B cell (primary cell): Measurements from ENCODE around the gene IL17RC. TPM values are rescaled to one million over a fixed set of nuclear protein-coding genes. Genes with fewer than 3 reads are reported as not detected.

Experiments
- ATAC-seq: fragments of 200-7000 bp; cut with Tn5 transposase; one replicate; pipeline ENCODE4 v1.10.0; 2021; ENCODE audit warnings: low read depth, mild to moderate bottlenecking, moderate number of reproducible peaks, moderate library complexity
- CTCF ChIA-PET: fragments of 350-600 bp; sonication (Branson Sonifier 250); formaldehyde crosslinking; loops from one replicate; lab custom pipeline; 2021; ENCODE audit warnings: antibody characterized with exemption, inconsistent platforms; lab: Charles Lee
- POLR2A ChIA-PET: fragments of 350-600 bp; sonication (Branson Sonifier 250); formaldehyde crosslinking; loops from one replicate; lab custom pipeline; 2021; ENCODE audit warnings: antibody characterized with exemption; lab: Charles Lee
- DNase-seq: peaks from one replicate; pipeline ENCODE4 v3.0.0; 2013
- H2AFZ ChIP-seq: 2 replicates; pipeline ENCODE4 v1.6.1; 2012; ENCODE audit warnings: mild to moderate bottlenecking, low read depth, low read length; ENCODE audit not compliant: insufficient read depth, poor library complexity, severe bottlenecking
- H3K27ac ChIP-seq, 2 donors: 1 replicate in 1 of 2; 2 replicates in 1 of 2; pipeline ENCODE4 v1.5.1; 2012 to 2013; ENCODE audit warnings: low read length in 2 of 2, mild to moderate bottlenecking in 2 of 2, moderate library complexity in 1 of 2
- H3K27me3 ChIP-seq, 4 experiments: fragments of 200-600 bp in 1 of 4; sonication (generic) in 1 of 4; replicated peaks in 1 of 4; 1 replicate in 2 of 4; 2 replicates in 2 of 4; pipeline versions ENCODE4 v1.6.1 to v1.7.0; 2013 to 2016; ENCODE audit warnings: low read length in 3 of 4, mild to moderate bottlenecking in 2 of 4, mixed read lengths in 1 of 4, moderate library complexity in 1 of 4; ENCODE audit not compliant: insufficient read depth in 4 of 4, control insufficient read depth in 3 of 4; ENCODE audit errors: control extremely low read depth in 1 of 4
- H3K36me3 ChIP-seq, 2 experiments: replicated peaks in 1 of 2; 1 replicate in 1 of 2; 2 replicates in 1 of 2; pipeline versions ENCODE4 v1.6.1 to v1.7.1; 2013; ENCODE audit warnings: low read length in 1 of 2; ENCODE audit not compliant: insufficient read depth in 2 of 2, control insufficient read depth in 1 of 2; ENCODE audit errors: control extremely low read depth in 1 of 2, extremely low read depth in 1 of 2
- H3K4me1 ChIP-seq, 2 donors: fragments of 200-600 bp in 1 of 2; sonication (generic) in 1 of 2; 1 replicate in 1 of 2; 2 replicates in 1 of 2; pipeline versions ENCODE4 v1.5.1 to v1.6.1; 2013 to 2017; ENCODE audit warnings: low read length in 2 of 2; ENCODE audit not compliant: control insufficient read depth in 2 of 2, insufficient read depth in 2 of 2
- H3K4me2 ChIP-seq: replicated peaks from 2 replicates; pipeline ENCODE3; 2012; ENCODE audit warnings: mild to moderate bottlenecking, low read depth, low read length; ENCODE audit not compliant: poor library complexity, severe bottlenecking
- H3K4me3 ChIP-seq, 5 experiments: fragments of 200-600 bp in 1 of 5; sonication (generic) in 1 of 5; 1 replicate in 3 of 5; 2 replicates in 2 of 5; pipeline versions ENCODE4 v1.5.1 to v1.7.0; 2011 to 2016; ENCODE audit warnings: low read length in 4 of 5, mild to moderate bottlenecking in 4 of 5, low read depth in 2 of 5, control low read depth in 1 of 5, moderate library complexity in 1 of 5; ENCODE audit not compliant: insufficient read depth in 1 of 5; ENCODE audit errors: control extremely low read depth in 1 of 5, extremely low read depth in 1 of 5
- H3K79me2 ChIP-seq: fragments of 200-600 bp; sonication (generic); one replicate; pipeline ENCODE4 v1.6.0; 2016; ENCODE audit warnings: low read length; ENCODE audit not compliant: control insufficient read depth, insufficient read depth
- H3K9ac ChIP-seq: fragments of 200-600 bp; sonication (generic); 2 replicates; pipeline ENCODE4 v1.6.1; 2017; ENCODE audit warnings: mild to moderate bottlenecking, low read length, moderate library complexity
- H3K9me3 ChIP-seq, 3 donors: one replicate each; pipeline versions ENCODE4 v1.6.1 to v1.7.1; 2013; ENCODE audit warnings: low read length in 2 of 3; ENCODE audit not compliant: control insufficient read depth in 2 of 3, insufficient read depth in 1 of 3; ENCODE audit errors: control extremely low read depth in 1 of 3
- H4K20me1 ChIP-seq: 2 replicates; pipeline ENCODE4 v1.6.0; 2012; ENCODE audit warnings: mild to moderate bottlenecking, low read length; ENCODE audit not compliant: insufficient read depth, control insufficient read depth, poor library complexity, severe bottlenecking
- H3K27ac Mint-ChIP-seq: one replicate; pipeline ENCODE4 v1.8.0; 2021; ENCODE audit warnings: mixed read lengths
- H3K27me3 Mint-ChIP-seq: one replicate; pipeline ENCODE4 v1.8.0; 2021; ENCODE audit warnings: mixed read lengths
- H3K4me1 Mint-ChIP-seq: one replicate; pipeline ENCODE4 v1.8.0; 2021; ENCODE audit warnings: mixed read lengths
- H3K4me3 Mint-ChIP-seq: one replicate; pipeline ENCODE4 v1.8.0; 2021; ENCODE audit warnings: mixed read lengths
- H3K9me3 Mint-ChIP-seq: one replicate; pipeline ENCODE4 v1.8.0; 2022; ENCODE audit warnings: mixed read lengths; ENCODE audit not compliant: insufficient read depth
- CTCF ChIP-seq: fragments of 200-600 bp; IDR thresholded peaks from one replicate; pipeline ENCODE4 v1.8.0; 2022; ENCODE audit warnings: antibody characterized with exemption, mild to moderate bottlenecking
- EZH2 ChIP-seq: IDR thresholded peaks from 2 replicates; pipeline ENCODE4 v1.6.1; 2012; ENCODE audit warnings: borderline replicate concordance, low read depth, mild to moderate bottlenecking, moderate library complexity, low read length; ENCODE audit not compliant: insufficient read depth, poor library complexity, severe bottlenecking
- WGBS: methylation state at CpG from one replicate; pipeline ENCODE4 v1.1.5; 2013; ENCODE audit warnings: missing lambda C conversion rate; ENCODE audit not compliant: insufficient coverage; 5-methylcytosine and 5-hydroxymethylcytosine counted together
- intact Hi-C: fragments of 100-400 bp; cut with micrococcal nuclease; formaldehyde crosslinking; loops from one replicate; pipeline ENCODE4 v1.10.0; 2022
- polyA plus RNA-seq: library from polyadenylated mRNA; depleted of rRNA; stranded (reverse); fragments of >200 nt; gene quantifications from 2 replicates; pipeline ENCODE4 v1.2.3, GENCODE V29; 2012
- total RNA-seq, 2 donors: library from RNA; stranded (reverse); fragments of 120-200 nt in 1 of 2; gene quantifications; 1 replicate in 1 of 2; 2 replicates in 1 of 2; pipeline versions ENCODE4 v1.2.3 to v1.2.4, GENCODE V29; 2013 to 2022

Gene IL17RC
- total and polyA plus RNA-seq, 2 donors (not counting 1 experiment from before 2014, with no cell fraction given) = 0.25 to 0.98 TPM

GRCh38 chr3:9912294-9912935 lies 4.5 kb upstream of the IL17RC start:
- H3K9me3 Mint-ChIP-seq = no peaks in the 10 kb centered on the region
- intact Hi-C loops = no loop called here
- Histone ChIP-seq H3K79me2 (no peaks in the 10 kb centered on the region), H3K9ac (no peak overlapping the region), H3K27me3 (peaks cover 0 to 29% (median 9%) of the 10 kb centered on the region in 4 experiments), H3K27ac (no peak overlapping the region), H4K20me1 (no peaks in the 10 kb centered on the region), H3K4me3 (no peak overlapping the region), H2AFZ (no peak overlapping the region), H3K36me3 (no peaks in the 10 kb centered on the region), H3K9me3 (no peaks in the 10 kb centered on the region), H3K4me2 (no peak overlapping the region), H3K4me1 (peaks cover 17 to 20% of the 10 kb centered on the region in 2 donors)
- POLR2A ChIA-PET = no interaction called here
- no peak overlapping the region for H3K27ac Mint-ChIP-seq
- ATAC-seq = no peak
- DNase-seq = no peak
- CTCF ChIA-PET = interaction anchor here (1.3 kb wide), 1 partner anchor 21 kb away, joined by 6 read pairs; the partner anchor contains the start of gene JAGN1
- no peak overlapping the region for H3K4me3 Mint-ChIP-seq
- peaks cover 17% of the 10 kb centered on the region for H3K4me1 Mint-ChIP-seq
- no peak for TF ChIP-seq CTCF
- no peak for TF ChIP-seq EZH2
- WGBS = 62% methylated on average over 6 of the region's 7 CpGs
- H3K27me3 Mint-ChIP-seq = peaks cover 12% of the 10 kb centered on the region

- H3K27ac ChIP-seq = no peak overlapping the region
- intact Hi-C loops = no loop called here
- Mint-ChIP-seq H3K9me3 (no peaks in the 10 kb centered on the region), H3K27me3 (peaks cover 12% of the 10 kb centered on the region), H3K4me3 (no peak overlapping the region), H3K27ac (no peak overlapping the region), H3K4me1 (peaks cover 17% of the 10 kb centered on the region)
- peaks cover 17 to 20% of the 10 kb centered on the region in 2 donors for H3K4me1 ChIP-seq
- H3K36me3 ChIP-seq = no peaks in the 10 kb centered on the region
- ChIA-PET POLR2A (interaction anchor here (0.7 kb wide), 1 partner anchor 409 kb away, joined by 5 read pairs; no protein-coding TSS in a partner anchor), CTCF (interaction anchor here (0.6 to 1.5 kb wide), 2 partner anchors 12 to 19 kb away, joined by 3 to 6 read pairs; partner anchors contain the start of gene CRELD1)
- no peaks in the 10 kb centered on the region for H4K20me1 ChIP-seq
- no peak for DNase-seq
- no peak for ATAC-seq
- H3K4me2 ChIP-seq = no peak overlapping the region
- no peak for TF ChIP-seq EZH2
- TF ChIP-seq CTCF = no peak
- peaks cover 0 to 29% (median 9%) of the 10 kb centered on the region in 4 experiments for H3K27me3 ChIP-seq
- WGBS = 93% methylated on average over 5 of the region's 5 CpGs
- no peak overlapping the region for H2AFZ ChIP-seq
- no peaks in the 10 kb centered on the region for H3K9me3 ChIP-seq
- no peak overlapping the region for H3K9ac ChIP-seq
- H3K4me3 ChIP-seq = no peak overlapping the region
- H3K79me2 ChIP-seq = no peaks in the 10 kb centered on the region
Observed at GRCh38 chr3:9913601-9914000, 3.3 kb upstream of the IL17RC start.
